ENCODE measurements around the gene SCARB2. TPM values are rescaled to one million over a fixed set of nuclear protein-coding genes. Genes with fewer than 3 reads are reported as not detected.

Gene SCARB2
- total and polyA plus RNA-seq, 2 donors (not counting 1 experiment from before 2014, with no cell fraction given) = 195 to 365 TPM

DNA sequence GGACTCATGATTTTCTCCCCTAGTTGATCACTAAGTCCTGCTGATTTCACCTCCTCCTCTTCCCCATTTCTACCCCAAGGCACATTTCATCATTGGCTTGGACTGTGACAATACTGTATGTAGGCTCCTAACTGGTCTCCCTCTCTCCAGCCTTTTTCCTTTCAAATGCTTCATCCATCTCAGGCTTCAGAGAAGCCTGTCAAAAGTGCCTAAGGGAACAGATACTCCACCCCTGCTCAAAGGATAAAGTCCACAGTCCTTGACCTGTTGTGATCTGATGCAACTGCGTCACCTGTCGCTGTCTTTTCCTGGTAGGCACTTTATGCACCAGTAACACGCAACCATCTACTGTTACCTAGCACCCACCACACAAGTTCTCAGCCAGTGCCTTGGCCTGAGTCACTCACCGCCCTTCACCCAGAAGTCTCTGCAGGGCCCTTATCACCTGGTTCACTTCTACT is 12.8 kb downstream of the SCARB2 start:
- TF ChIP-seq, protein P1, sequence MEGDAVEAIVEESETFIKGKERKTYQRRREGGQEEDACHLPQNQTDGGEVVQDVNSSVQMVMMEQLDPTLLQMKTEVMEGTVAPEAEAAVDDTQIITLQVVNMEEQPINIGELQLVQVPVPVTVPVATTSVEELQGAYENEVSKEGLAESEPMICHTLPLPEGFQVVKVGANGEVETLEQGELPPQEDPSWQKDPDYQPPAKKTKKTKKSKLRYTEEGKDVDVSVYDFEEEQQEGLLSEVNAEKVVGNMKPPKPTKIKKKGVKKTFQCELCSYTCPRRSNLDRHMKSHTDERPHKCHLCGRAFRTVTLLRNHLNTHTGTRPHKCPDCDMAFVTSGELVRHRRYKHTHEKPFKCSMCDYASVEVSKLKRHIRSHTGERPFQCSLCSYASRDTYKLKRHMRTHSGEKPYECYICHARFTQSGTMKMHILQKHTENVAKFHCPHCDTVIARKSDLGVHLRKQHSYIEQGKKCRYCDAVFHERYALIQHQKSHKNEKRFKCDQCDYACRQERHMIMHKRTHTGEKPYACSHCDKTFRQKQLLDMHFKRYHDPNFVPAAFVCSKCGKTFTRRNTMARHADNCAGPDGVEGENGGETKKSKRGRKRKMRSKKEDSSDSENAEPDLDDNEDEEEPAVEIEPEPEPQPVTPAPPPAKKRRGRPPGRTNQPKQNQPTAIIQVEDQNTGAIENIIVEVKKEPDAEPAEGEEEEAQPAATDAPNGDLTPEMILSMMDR (conservative IDR thresholded peaks at IDR 0.05 in 1 of 2, IDR thresholded peaks at IDR 0.05 in 1 of 2; ENCODE audit: low read depth in 1 of 2, low read length in 2 of 2) = no peak
- TF ChIP-seq EZH2 (IDR thresholded peaks at IDR 0.05; ENCODE audit: low read length, missing control alignments) = no peak
- H3K27ac ChIP-seq (ENCODE audit: insufficient read depth, low read length) = peak overlapping the region; percentile 73
- no peak overlapping the region for H2AFZ ChIP-seq (ENCODE audit: low read length)
- peaks cover 78% of the 10 kb centered on the region for H3K79me2 ChIP-seq (ENCODE audit: control insufficient read depth, insufficient read depth, low read length)
- no peak overlapping the region for H3K4me2 ChIP-seq (ENCODE audit: extremely low read depth, insufficient read depth, low read length)
- peaks cover 44% of the 10 kb centered on the region for H3K4me1 ChIP-seq (ENCODE audit: control insufficient read depth, extremely low read depth, insufficient read depth, low read length)
- no peaks in the 10 kb centered on the region for H3K9me3 ChIP-seq (ENCODE audit: control insufficient read depth, insufficient read depth, low read depth, low read length)
- no peak for DNase-seq (ENCODE audit: low read depth in 2 of 2)
- H3K27me3 ChIP-seq (ENCODE audit: control insufficient read depth, insufficient read depth, low read length) = no peaks in the 10 kb centered on the region
- H3K9ac ChIP-seq (ENCODE audit: insufficient read depth, low read length) = no peak overlapping the region
- H3K4me3 ChIP-seq (replicated peaks in 1 of 4; ENCODE audit: control extremely low read depth in 1 of 4, insufficient read depth in 1 of 4, low read depth in 3 of 4, low read length in 4 of 4) = no peak overlapping the region
- H3K36me3 ChIP-seq (ENCODE audit: control insufficient read depth, insufficient read depth, low read length) = no peaks in the 10 kb centered on the region
- no peaks in the 10 kb centered on the region for H4K20me1 ChIP-seq (ENCODE audit: control insufficient read depth, extremely low read depth, insufficient read depth, low read length)

DNA sequence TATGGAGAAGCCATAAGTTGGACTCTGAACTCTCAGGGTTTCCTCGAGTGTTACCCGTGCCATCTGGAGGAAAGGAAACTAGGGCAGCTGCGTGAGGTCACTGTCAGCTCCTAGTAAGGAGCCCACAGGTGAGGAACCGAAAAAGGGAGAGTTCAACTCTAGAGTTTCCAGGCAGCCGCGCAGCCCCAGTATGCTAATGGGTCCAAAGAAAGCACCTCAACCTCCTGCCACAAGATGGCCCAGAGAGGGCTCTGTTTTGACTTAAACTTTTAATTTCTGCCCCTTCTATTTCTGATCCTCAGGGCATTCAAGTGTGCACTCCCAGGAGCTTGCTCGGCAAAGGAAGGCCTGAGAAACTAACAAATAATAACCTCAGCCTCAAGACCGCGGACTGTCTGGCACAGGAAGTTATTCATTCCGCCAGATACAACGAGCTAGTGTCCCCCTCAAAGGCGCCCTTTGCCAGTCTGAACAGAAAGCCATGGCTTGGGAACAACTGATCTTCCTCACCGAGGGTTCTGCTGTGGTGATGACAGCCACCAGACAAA is 13.9 kb downstream of the SCARB2 start:
- TF ChIP-seq, protein P1 (conservative IDR thresholded peaks at IDR 0.05 in 1 of 2, IDR thresholded peaks at IDR 0.05 in 1 of 2; ENCODE audit: low read depth in 1 of 2, low read length in 2 of 2) = peak in 1 of 2 donors; percentile 16
- no peak for TF ChIP-seq EZH2 (IDR thresholded peaks at IDR 0.05; ENCODE audit: low read length, missing control alignments)
- peak overlapping the region; percentile 73 for H3K27ac ChIP-seq (ENCODE audit: insufficient read depth, low read length)
- DNase-seq (ENCODE audit: low read depth in 2 of 2) = peak; percentile 26 to 54
- peaks cover 73% of the 10 kb centered on the region for H3K79me2 ChIP-seq (ENCODE audit: control insufficient read depth, insufficient read depth, low read length)
- H3K9ac ChIP-seq (ENCODE audit: insufficient read depth, low read length) = peak overlapping the region; percentile 20
- H3K4me2 ChIP-seq (ENCODE audit: extremely low read depth, insufficient read depth, low read length) = peak overlapping the region; percentile 72
- H3K4me3 ChIP-seq (replicated peaks in 1 of 4; ENCODE audit: control extremely low read depth in 1 of 4, insufficient read depth in 1 of 4, low read depth in 3 of 4, low read length in 4 of 4) = peak overlapping the region in 3 of 4 experiments; percentile 5 to 17 (median 6)
- H4K20me1 ChIP-seq (ENCODE audit: control insufficient read depth, extremely low read depth, insufficient read depth, low read length) = no peaks in the 10 kb centered on the region
- H3K9me3 ChIP-seq (ENCODE audit: control insufficient read depth, insufficient read depth, low read depth, low read length) = no peaks in the 10 kb centered on the region
- H3K4me1 ChIP-seq (ENCODE audit: control insufficient read depth, extremely low read depth, insufficient read depth, low read length) = peaks cover 51% of the 10 kb centered on the region
- peak overlapping the region; percentile 34 for H2AFZ ChIP-seq (ENCODE audit: low read length)
- no peaks in the 10 kb centered on the region for H3K27me3 ChIP-seq (ENCODE audit: control insufficient read depth, insufficient read depth, low read length)
- no peaks in the 10 kb centered on the region for H3K36me3 ChIP-seq (ENCODE audit: control insufficient read depth, insufficient read depth, low read length)

DNA sequence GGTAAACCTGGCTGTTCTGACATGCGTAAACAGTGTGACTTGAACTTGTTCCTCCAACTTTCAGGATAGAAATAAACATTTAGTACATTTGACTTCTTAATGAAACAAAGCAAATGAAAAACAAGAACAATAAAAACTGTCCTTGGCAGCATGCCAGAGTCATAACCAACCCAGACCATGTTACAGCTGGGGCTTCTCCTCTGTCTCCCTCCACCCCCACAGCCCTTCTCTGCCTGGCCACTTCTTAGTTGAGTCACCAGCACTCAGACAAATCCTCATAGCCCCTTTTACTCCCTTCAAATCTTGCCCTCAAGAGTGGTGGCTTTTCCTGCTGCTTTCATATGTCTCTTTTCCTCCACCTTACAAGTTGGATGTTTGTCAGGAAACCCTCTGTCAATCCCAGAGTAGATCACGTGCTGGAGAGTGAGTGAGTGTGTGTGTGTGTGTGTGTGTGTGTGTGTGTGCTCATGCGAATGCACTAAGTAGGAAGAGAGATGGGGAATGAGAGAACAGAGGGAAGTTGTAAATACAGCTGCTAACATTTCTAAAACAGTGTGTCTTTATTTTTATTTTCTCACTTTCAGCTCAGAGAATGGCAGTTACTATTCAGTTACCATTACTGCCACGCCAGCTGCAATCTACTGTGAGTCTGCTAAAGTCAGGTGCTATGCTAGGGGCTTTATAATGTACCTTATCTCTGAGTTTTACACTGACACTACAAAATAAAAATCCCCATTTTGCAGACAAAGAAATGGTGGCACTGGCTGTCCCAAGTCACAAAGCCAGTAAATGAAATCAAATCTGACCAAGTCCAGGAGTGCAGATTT is 15.0 kb downstream of the SCARB2 start:
- H2AFZ ChIP-seq (ENCODE audit: low read length) = no peak overlapping the region
- H3K27ac ChIP-seq (ENCODE audit: insufficient read depth, low read length) = peak overlapping the region; percentile 69
- H3K4me2 ChIP-seq (ENCODE audit: extremely low read depth, insufficient read depth, low read length) = peak overlapping the region; percentile 59
- peaks cover 51% of the 10 kb centered on the region for H3K4me1 ChIP-seq (ENCODE audit: control insufficient read depth, extremely low read depth, insufficient read depth, low read length)
- no peaks in the 10 kb centered on the region for H3K9me3 ChIP-seq (ENCODE audit: control insufficient read depth, insufficient read depth, low read depth, low read length)
- no peaks in the 10 kb centered on the region for H3K36me3 ChIP-seq (ENCODE audit: control insufficient read depth, insufficient read depth, low read length)
- DNase-seq (ENCODE audit: low read depth in 2 of 2) = peak; percentile 93
- no peaks in the 10 kb centered on the region for H4K20me1 ChIP-seq (ENCODE audit: control insufficient read depth, extremely low read depth, insufficient read depth, low read length)
- peaks cover 64% of the 10 kb centered on the region for H3K79me2 ChIP-seq (ENCODE audit: control insufficient read depth, insufficient read depth, low read length)
- TF ChIP-seq EZH2 (IDR thresholded peaks at IDR 0.05; ENCODE audit: low read length, missing control alignments) = no peak
- TF ChIP-seq, protein P1 (conservative IDR thresholded peaks at IDR 0.05 in 1 of 2, IDR thresholded peaks at IDR 0.05 in 1 of 2; ENCODE audit: low read depth in 1 of 2, low read length in 2 of 2) = no peak
- no peaks in the 10 kb centered on the region for H3K27me3 ChIP-seq (ENCODE audit: control insufficient read depth, insufficient read depth, low read length)
- H3K4me3 ChIP-seq (replicated peaks in 1 of 4; ENCODE audit: control extremely low read depth in 1 of 4, insufficient read depth in 1 of 4, low read depth in 3 of 4, low read length in 4 of 4) = peak overlapping the region in 2 of 4 experiments; percentile 27 to 33
- H3K9ac ChIP-seq (ENCODE audit: insufficient read depth, low read length) = no peak overlapping the region

All from fibroblast of lung (primary cell).